ENCODE data around the gene RAPGEF6. TPM values are rescaled to one million over a fixed set of nuclear protein-coding genes. Genes with fewer than 3 reads are reported as not detected.

RAPGEF6 gene
- total and polyA plus RNA-seq, 9 of the 15 experiments (the other 6 are each of a cell fraction or from before 2014, with no cell fraction given) = 2.7 to 23.4 (median 12.7) TPM

DNA sequence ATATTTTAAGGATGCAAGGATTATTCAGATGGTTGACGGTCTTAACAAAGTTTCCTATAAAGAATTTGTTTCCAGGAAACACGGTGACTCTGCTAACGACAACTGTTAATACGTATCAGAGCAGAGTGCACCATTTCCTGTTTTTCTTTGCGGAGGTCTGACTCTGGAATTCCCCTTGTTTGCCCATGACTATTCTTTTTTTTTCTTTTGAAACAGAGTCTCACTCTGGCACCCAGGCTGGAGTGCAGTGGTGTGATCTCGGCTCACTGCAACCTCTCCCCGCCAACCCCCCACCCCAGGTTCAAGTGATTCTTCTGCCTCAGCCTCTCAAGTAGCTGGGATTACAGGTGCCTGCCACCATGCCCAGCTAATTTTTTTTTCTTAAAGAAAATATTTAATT is 255.3 kb downstream of the RAPGEF6 start (continued):
- TF ChIP-seq ZC3H8 (IDR thresholded peaks at IDR 0.05) (no peak), KDM1A (IDR thresholded peaks at IDR 0.05) (no peak), HMG20A (CRISPR knock-in tag; conservative IDR thresholded peaks at IDR 0.05) (no peak), EP300 (IDR thresholded peaks at IDR 0.05; ENCODE audit: low read length) (peak; percentile 43; the same call in 1 of the 2 replicates), MCM7 (IDR thresholded peaks at IDR 0.05) (no peak), ZNF408 (CRISPR knock-in tag; IDR thresholded peaks at IDR 0.05; ENCODE audit: low read depth) (no peak), ZNF586 (CRISPR knock-in tag; conservative IDR thresholded peaks at IDR 0.05) (no peak), GABPA (tag; conservative IDR thresholded peaks at IDR 0.05; ENCODE audit: low read depth) (0 out of 2 replicates have a peak, but pooled peaks have one; percentile 42), ARID1B (IDR thresholded peaks at IDR 0.05) (0 out of 2 replicates have a peak, but pooled peaks have one; percentile 16), PHF21A (IDR thresholded peaks at IDR 0.05; ENCODE audit: borderline replicate concordance, low read depth) (no peak), SMARCC2 (IDR thresholded peaks at IDR 0.05; ENCODE audit: low read depth) (no peak)
- TF ChIP-seq, protein P1, sequence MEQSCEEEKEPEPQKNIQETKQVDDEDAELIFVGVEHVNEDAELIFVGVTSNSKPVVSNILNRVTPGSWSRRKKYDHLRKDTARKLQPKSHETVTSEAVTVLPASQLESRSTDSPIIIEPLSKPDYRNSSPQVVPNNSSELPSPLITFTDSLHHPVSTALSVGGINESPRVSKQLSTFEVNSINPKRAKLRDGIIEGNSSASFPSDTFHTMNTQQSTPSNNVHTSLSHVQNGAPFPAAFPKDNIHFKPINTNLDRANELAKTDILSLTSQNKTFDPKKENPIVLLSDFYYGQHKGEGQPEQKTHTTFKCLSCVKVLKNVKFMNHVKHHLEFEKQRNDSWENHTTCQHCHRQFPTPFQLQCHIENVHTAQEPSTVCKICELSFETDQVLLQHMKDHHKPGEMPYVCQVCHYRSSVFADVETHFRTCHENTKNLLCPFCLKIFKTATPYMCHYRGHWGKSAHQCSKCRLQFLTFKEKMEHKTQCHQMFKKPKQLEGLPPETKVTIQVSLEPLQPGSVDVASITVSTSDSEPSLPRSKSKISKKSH (CRISPR knock-in tag; IDR thresholded peaks at IDR 0.05) = no peak
- TF ChIP-seq, protein P2, sequence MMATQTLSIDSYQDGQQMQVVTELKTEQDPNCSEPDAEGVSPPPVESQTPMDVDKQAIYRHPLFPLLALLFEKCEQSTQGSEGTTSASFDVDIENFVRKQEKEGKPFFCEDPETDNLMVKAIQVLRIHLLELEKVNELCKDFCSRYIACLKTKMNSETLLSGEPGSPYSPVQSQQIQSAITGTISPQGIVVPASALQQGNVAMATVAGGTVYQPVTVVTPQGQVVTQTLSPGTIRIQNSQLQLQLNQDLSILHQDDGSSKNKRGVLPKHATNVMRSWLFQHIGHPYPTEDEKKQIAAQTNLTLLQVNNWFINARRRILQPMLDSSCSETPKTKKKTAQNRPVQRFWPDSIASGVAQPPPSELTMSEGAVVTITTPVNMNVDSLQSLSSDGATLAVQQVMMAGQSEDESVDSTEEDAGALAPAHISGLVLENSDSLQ (IDR thresholded peaks at IDR 0.05) = no peak
- TF ChIP-seq, protein P3, sequence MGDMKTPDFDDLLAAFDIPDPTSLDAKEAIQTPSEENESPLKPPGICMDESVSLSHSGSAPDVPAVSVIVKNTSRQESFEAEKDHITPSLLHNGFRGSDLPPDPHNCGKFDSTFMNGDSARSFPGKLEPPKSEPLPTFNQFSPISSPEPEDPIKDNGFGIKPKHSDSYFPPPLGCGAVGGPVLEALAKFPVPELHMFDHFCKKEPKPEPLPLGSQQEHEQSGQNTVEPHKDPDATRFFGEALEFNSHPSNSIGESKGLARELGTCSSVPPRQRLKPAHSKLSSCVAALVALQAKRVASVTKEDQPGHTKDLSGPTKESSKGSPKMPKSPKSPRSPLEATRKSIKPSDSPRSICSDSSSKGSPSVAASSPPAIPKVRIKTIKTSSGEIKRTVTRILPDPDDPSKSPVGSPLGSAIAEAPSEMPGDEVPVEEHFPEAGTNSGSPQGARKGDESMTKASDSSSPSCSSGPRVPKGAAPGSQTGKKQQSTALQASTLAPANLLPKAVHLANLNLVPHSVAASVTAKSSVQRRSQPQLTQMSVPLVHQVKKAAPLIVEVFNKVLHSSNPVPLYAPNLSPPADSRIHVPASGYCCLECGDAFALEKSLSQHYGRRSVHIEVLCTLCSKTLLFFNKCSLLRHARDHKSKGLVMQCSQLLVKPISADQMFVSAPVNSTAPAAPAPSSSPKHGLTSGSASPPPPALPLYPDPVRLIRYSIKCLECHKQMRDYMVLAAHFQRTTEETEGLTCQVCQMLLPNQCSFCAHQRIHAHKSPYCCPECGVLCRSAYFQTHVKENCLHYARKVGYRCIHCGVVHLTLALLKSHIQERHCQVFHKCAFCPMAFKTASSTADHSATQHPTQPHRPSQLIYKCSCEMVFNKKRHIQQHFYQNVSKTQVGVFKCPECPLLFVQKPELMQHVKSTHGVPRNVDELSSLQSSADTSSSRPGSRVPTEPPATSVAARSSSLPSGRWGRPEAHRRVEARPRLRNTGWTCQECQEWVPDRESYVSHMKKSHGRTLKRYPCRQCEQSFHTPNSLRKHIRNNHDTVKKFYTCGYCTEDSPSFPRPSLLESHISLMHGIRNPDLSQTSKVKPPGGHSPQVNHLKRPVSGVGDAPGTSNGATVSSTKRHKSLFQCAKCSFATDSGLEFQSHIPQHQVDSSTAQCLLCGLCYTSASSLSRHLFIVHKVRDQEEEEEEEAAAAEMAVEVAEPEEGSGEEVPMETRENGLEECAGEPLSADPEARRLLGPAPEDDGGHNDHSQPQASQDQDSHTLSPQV (IDR thresholded peaks at IDR 0.05) = 0 out of 2 replicates have a peak, but pooled peaks have one; percentile 6
- TF ChIP-seq, protein P4, sequence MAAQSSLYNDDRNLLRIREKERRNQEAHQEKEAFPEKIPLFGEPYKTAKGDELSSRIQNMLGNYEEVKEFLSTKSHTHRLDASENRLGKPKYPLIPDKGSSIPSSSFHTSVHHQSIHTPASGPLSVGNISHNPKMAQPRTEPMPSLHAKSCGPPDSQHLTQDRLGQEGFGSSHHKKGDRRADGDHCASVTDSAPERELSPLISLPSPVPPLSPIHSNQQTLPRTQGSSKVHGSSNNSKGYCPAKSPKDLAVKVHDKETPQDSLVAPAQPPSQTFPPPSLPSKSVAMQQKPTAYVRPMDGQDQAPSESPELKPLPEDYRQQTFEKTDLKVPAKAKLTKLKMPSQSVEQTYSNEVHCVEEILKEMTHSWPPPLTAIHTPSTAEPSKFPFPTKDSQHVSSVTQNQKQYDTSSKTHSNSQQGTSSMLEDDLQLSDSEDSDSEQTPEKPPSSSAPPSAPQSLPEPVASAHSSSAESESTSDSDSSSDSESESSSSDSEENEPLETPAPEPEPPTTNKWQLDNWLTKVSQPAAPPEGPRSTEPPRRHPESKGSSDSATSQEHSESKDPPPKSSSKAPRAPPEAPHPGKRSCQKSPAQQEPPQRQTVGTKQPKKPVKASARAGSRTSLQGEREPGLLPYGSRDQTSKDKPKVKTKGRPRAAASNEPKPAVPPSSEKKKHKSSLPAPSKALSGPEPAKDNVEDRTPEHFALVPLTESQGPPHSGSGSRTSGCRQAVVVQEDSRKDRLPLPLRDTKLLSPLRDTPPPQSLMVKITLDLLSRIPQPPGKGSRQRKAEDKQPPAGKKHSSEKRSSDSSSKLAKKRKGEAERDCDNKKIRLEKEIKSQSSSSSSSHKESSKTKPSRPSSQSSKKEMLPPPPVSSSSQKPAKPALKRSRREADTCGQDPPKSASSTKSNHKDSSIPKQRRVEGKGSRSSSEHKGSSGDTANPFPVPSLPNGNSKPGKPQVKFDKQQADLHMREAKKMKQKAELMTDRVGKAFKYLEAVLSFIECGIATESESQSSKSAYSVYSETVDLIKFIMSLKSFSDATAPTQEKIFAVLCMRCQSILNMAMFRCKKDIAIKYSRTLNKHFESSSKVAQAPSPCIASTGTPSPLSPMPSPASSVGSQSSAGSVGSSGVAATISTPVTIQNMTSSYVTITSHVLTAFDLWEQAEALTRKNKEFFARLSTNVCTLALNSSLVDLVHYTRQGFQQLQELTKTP (IDR thresholded peaks at IDR 0.05; ENCODE audit: low read depth in 1 of 2, partially characterized antibody in 2 of 2) = peak in 1 of 2 experiments; percentile 1
- TF ChIP-seq, protein P5, sequence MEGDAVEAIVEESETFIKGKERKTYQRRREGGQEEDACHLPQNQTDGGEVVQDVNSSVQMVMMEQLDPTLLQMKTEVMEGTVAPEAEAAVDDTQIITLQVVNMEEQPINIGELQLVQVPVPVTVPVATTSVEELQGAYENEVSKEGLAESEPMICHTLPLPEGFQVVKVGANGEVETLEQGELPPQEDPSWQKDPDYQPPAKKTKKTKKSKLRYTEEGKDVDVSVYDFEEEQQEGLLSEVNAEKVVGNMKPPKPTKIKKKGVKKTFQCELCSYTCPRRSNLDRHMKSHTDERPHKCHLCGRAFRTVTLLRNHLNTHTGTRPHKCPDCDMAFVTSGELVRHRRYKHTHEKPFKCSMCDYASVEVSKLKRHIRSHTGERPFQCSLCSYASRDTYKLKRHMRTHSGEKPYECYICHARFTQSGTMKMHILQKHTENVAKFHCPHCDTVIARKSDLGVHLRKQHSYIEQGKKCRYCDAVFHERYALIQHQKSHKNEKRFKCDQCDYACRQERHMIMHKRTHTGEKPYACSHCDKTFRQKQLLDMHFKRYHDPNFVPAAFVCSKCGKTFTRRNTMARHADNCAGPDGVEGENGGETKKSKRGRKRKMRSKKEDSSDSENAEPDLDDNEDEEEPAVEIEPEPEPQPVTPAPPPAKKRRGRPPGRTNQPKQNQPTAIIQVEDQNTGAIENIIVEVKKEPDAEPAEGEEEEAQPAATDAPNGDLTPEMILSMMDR (IDR thresholded peaks at IDR 0.05 in 2 of 3, conservative IDR thresholded peaks at IDR 0.05 in 1 of 3; ENCODE audit: insufficient read depth in 2 of 3, low read depth in 1 of 3, low read length in 3 of 3) = no peak

Measured in K562 (cell line).